Brain microvascular endothelial cell (primary cell): ENCODE results near the gene SSBP3.

Experiments used
- DNase-seq: peaks from one replicate; pipeline ENCODE4 v3.0.0-alpha.2; 2020
- H3K27ac ChIP-seq: fragments of 250-450 bp; sonication (Bioruptor Pico); 2 replicates; pipeline ENCODE4 v1.5.1; 2020; ENCODE audit warnings: mild to moderate bottlenecking, moderate library complexity
- H3K27me3 ChIP-seq: fragments of 250-450 bp; sonication (Bioruptor Pico); replicated peaks from 2 replicates; pipeline ENCODE4 v1.5.1; 2020; ENCODE audit warnings: mild to moderate bottlenecking
- H3K36me3 ChIP-seq: fragments of 250-450 bp; sonication (Bioruptor Pico); replicated peaks from 2 replicates; pipeline ENCODE4 v1.5.1; 2020; ENCODE audit warnings: mild to moderate bottlenecking
- H3K4me3 ChIP-seq: 2 replicates; pipeline ENCODE4 v1.5.1; 2011; ENCODE audit warnings: low read depth, mild to moderate bottlenecking, control low read depth, low read length, moderate library complexity
- in situ Hi-C: cut with HindIII; loops from 2 replicates; pipeline ENCODE4 v1.10.0; 2017; ENCODE audit warnings: low sequenced_read_pairs, low pct_ligation_motif_present
- TF ChIP-seq, protein P1 (sequence below): IDR thresholded peaks from 2 replicates; pipeline ENCODE4 v1.5.1; 2011; ENCODE audit warnings: low read depth, mild to moderate bottlenecking, moderate library complexity, low read length, control low read depth, inconsistent platforms; ENCODE audit errors: missing control alignments

The SSBP3 gene

DNA sequence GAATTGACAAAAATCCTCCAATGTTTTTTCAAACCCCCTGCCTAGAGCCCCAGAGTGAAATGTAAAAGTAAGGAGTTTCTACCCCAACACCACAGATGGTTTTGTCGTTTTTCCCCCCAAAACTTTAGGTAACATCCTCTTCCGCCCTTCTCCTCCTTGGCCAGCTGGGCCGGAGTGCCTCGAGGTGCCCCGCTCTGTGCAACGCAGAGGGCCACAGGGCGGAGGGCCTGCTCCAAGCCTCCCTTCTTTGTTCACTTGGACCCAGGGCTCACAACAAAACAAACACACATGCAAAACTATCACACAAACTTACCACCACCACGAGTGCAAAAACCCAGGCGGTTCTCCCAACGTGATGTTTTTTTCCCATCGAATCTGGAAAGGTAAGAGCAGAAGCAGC lies 1.9 kb downstream of the SSBP3 start:
- in situ Hi-C loops = no loop called here
- no peak for DNase-seq
- H3K4me3 ChIP-seq = peak overlapping the region; percentile 68
- peaks cover 19% of the 10 kb centered on the region for H3K36me3 ChIP-seq
- no peaks in the 10 kb centered on the region for H3K27me3 ChIP-seq
- H3K27ac ChIP-seq = peak overlapping the region; percentile 38
- TF ChIP-seq, protein P1, sequence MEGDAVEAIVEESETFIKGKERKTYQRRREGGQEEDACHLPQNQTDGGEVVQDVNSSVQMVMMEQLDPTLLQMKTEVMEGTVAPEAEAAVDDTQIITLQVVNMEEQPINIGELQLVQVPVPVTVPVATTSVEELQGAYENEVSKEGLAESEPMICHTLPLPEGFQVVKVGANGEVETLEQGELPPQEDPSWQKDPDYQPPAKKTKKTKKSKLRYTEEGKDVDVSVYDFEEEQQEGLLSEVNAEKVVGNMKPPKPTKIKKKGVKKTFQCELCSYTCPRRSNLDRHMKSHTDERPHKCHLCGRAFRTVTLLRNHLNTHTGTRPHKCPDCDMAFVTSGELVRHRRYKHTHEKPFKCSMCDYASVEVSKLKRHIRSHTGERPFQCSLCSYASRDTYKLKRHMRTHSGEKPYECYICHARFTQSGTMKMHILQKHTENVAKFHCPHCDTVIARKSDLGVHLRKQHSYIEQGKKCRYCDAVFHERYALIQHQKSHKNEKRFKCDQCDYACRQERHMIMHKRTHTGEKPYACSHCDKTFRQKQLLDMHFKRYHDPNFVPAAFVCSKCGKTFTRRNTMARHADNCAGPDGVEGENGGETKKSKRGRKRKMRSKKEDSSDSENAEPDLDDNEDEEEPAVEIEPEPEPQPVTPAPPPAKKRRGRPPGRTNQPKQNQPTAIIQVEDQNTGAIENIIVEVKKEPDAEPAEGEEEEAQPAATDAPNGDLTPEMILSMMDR = no peak

DNA sequence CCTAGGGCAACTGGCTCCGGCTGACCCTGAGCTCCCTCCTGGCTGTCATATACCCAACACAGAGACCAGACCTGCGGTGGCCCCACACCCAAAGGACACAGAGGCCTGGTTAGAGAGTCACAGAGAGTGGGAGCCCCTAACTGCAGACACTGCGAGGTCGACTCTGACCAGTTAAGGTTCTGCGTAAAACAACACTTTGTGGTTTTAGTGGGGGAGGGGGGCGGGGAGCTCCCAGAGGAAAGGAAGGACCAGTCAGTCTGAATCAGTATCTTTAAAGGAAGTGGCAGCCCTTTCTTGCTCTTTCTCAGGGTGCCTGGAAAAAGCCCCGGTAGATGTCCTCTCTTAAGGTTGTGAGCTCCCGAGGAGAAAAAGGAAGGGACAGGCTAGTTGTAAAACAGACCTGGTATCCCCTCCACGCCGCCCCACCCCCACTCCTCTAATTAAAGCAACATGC lies 2.4 kb downstream of the SSBP3 start:
- Histone ChIP-seq H3K27ac (peak overlapping the region; percentile 38), H3K27me3 (no peaks in the 10 kb centered on the region), H3K36me3 (peaks cover 23% of the 10 kb centered on the region), H3K4me3 (peak overlapping the region; percentile 68)
- TF ChIP-seq, protein P1 = no peak
- DNase-seq = peak; percentile 45
- in situ Hi-C loops = no loop called here

DNA sequence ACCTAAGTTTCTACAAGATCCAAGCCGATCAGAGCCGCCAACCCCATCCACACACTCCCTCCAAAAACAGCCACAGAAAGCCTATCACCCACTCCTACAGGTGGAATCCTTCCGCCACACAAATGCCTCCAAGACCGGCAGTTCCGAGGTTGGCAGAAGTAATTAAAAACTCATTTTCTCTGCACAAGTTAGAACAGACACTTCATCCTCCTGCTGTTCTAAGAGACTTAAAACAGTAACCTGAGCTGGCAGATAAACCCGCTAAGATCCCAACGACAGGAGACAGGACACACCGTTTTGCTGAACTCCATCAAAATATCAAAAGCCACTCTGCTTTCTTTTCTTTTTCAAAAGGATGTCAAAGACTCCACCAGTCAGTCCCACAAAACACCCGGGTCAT lies 2.8 kb downstream of the SSBP3 start:
- DNase-seq = no peak
- TF ChIP-seq, protein P1 = no peak
- peak overlapping the region; percentile 68 for H3K4me3 ChIP-seq
- H3K27ac ChIP-seq = peak overlapping the region; percentile 38
- in situ Hi-C loops = no loop called here
- no peaks in the 10 kb centered on the region for H3K27me3 ChIP-seq
- peaks cover 28% of the 10 kb centered on the region for H3K36me3 ChIP-seq

DNA sequence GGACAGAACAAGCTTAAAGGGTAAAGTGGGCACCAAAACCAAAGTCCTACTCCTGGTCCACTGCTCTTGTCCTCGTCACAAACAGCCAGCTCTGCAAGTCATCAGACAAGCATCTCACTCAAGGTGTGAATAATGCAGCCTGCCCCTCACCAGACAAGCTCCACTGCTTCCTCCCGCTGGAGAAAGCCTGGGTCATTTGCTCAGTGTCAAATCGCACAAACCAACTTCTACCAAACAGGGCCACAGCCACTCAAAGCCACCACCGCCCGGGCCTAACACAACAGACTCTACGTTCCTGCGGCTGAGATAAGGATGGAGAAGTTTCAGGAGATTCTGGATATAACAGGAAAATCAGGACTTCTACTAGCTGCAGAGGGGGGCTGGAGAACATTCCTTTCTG lies 3.3 kb downstream of the SSBP3 start:
- no peak overlapping the region for H3K27ac ChIP-seq
- no peak overlapping the region for H3K4me3 ChIP-seq
- peaks cover 33% of the 10 kb centered on the region for H3K36me3 ChIP-seq
- no peaks in the 10 kb centered on the region for H3K27me3 ChIP-seq
- no peak for DNase-seq
- TF ChIP-seq, protein P1 = no peak
- in situ Hi-C loops = no loop called here

DNA sequence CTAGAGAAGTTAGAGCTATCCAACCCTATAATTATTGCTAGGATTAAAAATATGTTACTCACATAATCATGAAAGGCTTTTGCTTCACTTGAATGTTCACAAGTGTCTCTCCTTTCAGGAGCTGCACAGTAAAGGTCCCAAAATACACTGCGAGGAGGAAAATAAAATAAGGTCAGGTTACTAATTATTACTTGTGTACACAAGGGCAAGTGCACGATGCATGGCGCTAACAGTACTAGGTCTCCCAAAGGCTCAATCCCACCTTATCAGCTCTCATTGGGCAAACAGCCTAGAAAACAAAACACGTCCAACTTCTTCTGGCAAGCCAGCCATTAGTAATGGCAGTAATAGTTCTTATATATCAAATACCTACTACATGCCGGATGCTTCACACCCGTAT lies 4.4 kb downstream of the SSBP3 start:
- in situ Hi-C loops = no loop called here
- TF ChIP-seq, protein P1 = no peak

DNA sequence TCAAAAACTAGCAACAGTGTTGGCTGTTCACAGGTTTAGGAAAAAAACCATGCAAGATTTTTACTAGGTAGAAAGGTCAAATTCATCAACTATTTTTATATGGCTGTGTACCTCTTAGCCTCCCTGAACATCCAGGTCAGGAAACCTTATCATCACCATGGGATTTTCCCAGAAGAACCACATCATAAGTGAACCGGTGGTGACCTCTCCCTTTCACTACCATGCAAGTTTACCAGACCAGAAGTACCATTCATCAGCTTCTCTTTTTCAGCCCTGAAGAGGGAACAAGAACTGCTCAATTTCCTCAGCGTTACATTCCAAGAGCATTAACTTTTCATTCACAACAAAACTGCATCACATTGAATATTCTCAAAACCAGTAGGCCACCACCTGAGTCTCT lies 5.9 kb downstream of the SSBP3 start:
- Histone ChIP-seq H3K27ac (no peak overlapping the region), H3K27me3 (no peaks in the 10 kb centered on the region), H3K36me3 (peaks cover 39% of the 10 kb centered on the region), H3K4me3 (no peak overlapping the region)
- in situ Hi-C loops = no loop called here
- DNase-seq = no peak
- TF ChIP-seq, protein P1 = no peak

More for the DNA sequence above, 4.4 kb downstream of the SSBP3 start:
- no peak for DNase-seq
- Histone ChIP-seq H3K36me3 (peaks cover 39% of the 10 kb centered on the region), H3K4me3 (no peak overlapping the region), H3K27me3 (no peaks in the 10 kb centered on the region), H3K27ac (no peak overlapping the region)
